Daoy (cell line): ENCODE measurements around the gene PEAK1. TPM values are rescaled to one million over a fixed set of nuclear protein-coding genes. Genes with fewer than 3 reads are reported as not detected.

Source experiments
- DNase-seq: peaks from one replicate; pipeline ENCODE4 v3.0.0-alpha.2; 2015; ENCODE audit warnings: low read depth
- total RNA-seq: library from RNA; depleted of rRNA; stranded (reverse); fragments of >200 nt; shearing (Covaris generic); gene quantifications from 2 replicates; pipeline ENCODE4 v1.2.3, GENCODE V29; 2014

PEAK1 gene
- total RNA-seq, 1 experiment from 2014 or later = 12.7 TPM

GRCh38 chr15:77358545-77359240, 61.2 kb downstream of the PEAK1 start:
- DNase-seq = no peak

GRCh38 chr15:77356305-77356704, 63.6 kb downstream of the PEAK1 start:
- no peak for DNase-seq

DNA sequence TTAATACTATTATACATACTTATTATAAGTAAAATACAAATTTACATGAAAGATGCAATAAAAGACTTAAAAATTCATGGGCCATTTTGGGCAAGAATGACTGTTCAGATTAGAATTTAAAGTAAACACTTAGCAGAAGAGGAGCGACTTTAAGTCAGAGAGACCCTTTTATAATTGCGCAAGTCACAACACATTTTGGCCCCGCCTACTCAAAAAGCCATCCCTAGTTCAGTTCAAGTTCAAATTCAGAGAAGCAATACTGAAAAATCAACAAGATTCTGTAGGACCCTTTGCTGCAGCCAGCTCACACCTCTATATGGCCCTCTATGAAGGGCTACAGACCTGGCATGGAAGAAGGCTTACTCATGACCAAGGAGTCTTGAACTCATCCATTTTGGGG, 64.6 kb downstream of the PEAK1 start:
- no peak for DNase-seq

- DNase-seq = no peak
Measured at GRCh38 chr15:77354063-77354462, 65.8 kb downstream of the PEAK1 start.

DNA sequence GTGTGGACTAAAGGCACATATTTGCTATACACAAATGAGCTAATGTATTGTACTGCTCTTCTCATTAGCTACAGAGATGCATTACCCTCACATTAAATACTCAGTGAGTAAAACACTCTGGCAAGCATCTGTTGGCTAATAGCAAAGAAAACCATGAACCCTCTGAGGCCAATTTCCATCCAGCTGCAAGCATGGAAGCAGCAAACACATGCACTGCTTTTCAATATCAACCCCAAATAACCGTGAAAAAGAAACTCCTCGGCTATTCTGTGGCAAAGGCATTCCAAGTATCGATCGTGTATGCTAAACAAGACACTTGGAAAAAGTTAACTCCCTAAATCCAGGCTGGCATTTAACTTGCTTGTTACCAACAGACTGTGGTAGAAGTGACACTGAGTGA, 67.0 kb downstream of the PEAK1 start:
- no peak for DNase-seq

GRCh38 chr15:77350792-77351191, 69.1 kb downstream of the PEAK1 start:
- DNase-seq = no peak

GRCh38 chr15:77349666-77350065, 70.2 kb downstream of the PEAK1 start:
- no peak for DNase-seq

GRCh38 chr15:77348511-77348910, 71.4 kb downstream of the PEAK1 start:
- DNase-seq = no peak

- DNase-seq = no peak
Measured at GRCh38 chr15:77347197-77347596, 72.7 kb downstream of the PEAK1 start.

GRCh38 chr15:77346245-77347036, 73.5 kb downstream of the PEAK1 start:
- DNase-seq = no peak

DNA sequence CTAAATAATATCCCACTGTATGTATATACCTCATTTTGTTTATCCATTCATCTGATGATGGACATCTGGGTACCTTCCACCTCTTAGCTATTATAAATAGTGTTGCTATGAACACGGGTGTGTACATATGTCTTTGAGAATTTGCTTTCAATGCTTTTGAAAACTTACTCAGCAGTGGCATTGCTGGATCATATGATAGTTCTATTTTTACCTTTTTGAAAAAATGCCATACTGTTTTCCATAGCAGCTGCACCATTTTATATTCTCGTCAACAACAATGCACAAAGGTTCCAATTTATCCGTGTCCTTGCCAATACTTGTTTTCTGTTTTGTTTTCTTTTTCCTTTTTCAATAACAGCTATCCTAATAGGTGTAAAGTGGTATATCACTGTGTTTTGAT, 77.1 kb downstream of the PEAK1 start:
- DNase-seq = no peak

DNA sequence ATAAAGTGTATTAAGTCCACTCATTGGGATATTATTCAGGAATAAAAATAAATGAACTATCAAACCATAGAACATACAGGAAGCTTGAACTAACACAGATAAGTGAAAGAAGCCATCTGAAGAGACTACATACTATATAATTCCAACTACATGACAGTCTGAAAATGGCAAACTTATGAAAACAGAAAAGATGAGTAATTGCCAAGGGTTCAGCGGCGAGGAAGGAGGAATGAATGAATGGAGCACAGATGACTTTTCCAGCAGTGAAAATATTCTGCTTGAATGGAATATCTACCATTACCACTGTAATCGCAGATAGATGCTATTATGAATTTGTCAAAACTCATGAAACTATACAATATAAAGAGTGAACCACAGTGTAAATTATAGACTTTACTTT, 79.7 kb downstream of the PEAK1 start:
- no peak for DNase-seq

- DNase-seq = no peak
Measured at GRCh38 chr15:77336006-77336405, 83.9 kb downstream of the PEAK1 start.

GRCh38 chr15:77335298-77335697, 84.6 kb downstream of the PEAK1 start:
- DNase-seq = peak; percentile 5

- no peak for DNase-seq
Measured at GRCh38 chr15:77333166-77333565, 86.7 kb downstream of the PEAK1 start.

GRCh38 chr15:77329202-77329601, 90.7 kb downstream of the PEAK1 start:
- DNase-seq = no peak

DNA sequence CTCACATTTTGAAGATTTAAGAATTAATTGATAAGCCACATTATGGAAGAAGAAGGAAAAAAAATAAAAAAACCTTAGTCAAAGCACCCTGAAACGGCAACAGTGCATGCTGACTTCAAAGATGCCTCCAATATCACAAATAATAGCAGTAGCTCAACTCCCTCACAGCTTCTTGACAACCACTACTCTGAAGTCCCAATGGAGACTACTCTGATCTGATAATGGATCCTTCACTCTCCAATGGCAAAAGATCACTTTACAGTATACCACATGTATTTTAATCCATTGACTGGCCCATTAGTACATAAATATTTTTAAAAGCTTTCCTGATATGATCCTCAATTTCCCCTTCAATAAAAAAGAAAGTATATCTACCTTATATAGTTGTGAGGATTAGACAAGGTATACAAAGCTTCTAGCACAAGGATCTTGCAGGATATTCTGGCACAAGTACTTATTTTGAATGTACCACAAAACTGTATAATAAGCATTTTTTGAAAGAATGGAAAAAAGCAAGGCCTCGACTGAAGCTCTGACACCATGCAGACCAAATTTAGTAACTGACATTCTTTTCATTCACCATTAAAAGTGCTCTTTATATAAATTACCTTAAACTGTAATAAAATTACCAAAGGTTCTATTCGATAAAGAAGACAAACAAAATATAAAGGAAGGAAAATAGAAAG, 91.9 kb downstream of the PEAK1 start:
- DNase-seq = no peak

DNA sequence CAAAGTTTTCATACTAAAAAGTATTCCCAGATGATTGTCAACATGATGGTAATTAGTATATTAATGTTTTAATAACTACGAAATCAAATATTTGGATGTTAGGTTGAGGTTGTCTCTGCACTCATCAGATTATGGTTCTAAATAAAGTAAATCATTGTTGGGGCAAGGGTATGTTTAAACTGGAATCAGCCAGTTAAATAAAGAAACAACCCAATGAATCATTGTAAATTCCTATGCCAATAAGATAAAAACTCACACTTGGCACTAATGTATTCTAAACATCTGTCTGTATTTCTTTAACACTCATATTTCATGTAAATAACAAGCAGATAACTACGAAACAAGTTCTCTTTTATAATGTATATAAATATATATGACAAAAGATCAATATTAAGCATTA, 92.7 kb downstream of the PEAK1 start:
- DNase-seq = no peak

DNA sequence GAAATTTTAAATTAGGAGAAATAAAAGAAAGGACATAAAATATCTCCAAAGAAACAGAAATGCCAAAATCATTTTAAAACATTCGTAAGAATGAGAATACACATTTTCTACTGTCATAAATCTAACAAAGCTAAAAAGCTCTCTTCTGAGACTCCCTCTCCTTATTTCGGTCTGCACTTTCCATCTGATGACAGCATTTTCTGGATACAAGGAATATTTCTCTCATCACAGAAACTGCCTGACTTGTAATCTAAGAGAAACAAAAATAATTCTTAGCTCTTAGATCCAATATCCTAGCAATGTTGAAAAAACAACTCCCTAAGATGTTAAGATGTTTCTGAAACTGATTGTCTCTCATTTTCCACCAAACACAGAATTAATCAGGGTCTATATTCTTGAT, 93.5 kb downstream of the PEAK1 start:
- DNase-seq = no peak

GRCh38 chr15:77312523-77312922, 107.4 kb downstream of the PEAK1 start:
- no peak for DNase-seq

- no peak for DNase-seq
Measured at GRCh38 chr15:77311618-77312398, 108.1 kb downstream of the PEAK1 start.

DNA sequence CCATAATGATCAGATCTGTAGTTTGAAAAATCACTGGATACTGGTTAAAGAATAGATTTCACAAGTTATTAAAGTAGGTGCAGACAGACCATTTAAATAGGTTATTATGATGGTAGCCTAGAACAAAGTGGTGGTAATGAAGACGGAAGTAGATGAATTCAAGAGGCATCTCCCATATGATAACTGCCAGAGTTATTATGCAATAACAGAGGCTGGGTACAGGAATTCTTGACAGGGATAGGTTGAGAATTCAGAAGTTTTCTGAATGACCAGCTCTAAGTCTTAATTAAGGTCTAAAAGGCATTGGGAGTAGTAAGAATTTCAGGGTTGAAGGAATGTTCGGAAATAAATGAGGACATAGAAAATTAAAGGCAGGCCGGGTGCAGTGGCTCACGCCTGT, 108.9 kb downstream of the PEAK1 start:
- DNase-seq = no peak
